Neural crest cell (in vitro differentiated cells): ENCODE data around the gene EIF2B5. TPM values are rescaled to one million over a fixed set of nuclear protein-coding genes. Genes with fewer than 3 reads are reported as not detected.
A peak's percentile ranks its signal among the peaks of the same experiment; 100 is the strongest.

Source experiments
- DNase-seq: peaks from one replicate; pipeline ENCODE4 v3.0.0; 2021; ENCODE audit warnings: low read depth, mixed read lengths, low spot score
- H3K27ac Mint-ChIP-seq: one replicate; pipeline ENCODE4 v1.8.0; 2021; ENCODE audit warnings: mild to moderate bottlenecking, mixed read lengths; ENCODE audit not compliant: unreplicated experiment
- H3K27me3 Mint-ChIP-seq: 2 replicates; pipeline ENCODE4 v1.8.0; 2021; ENCODE audit warnings: low read depth, mild to moderate bottlenecking, mixed read lengths
- H3K36me3 Mint-ChIP-seq: 2 replicates; pipeline ENCODE4 v1.8.0; 2021; ENCODE audit warnings: low read depth, mild to moderate bottlenecking, mixed read lengths
- H3K4me1 Mint-ChIP-seq: 2 replicates; pipeline ENCODE4 v1.8.0; 2021; ENCODE audit warnings: mixed read lengths
- H3K4me3 Mint-ChIP-seq: one replicate; pipeline ENCODE4 v1.8.0; 2021; ENCODE audit warnings: mild to moderate bottlenecking, mixed read lengths
- H3K9me3 Mint-ChIP-seq: 2 replicates; pipeline ENCODE4 v1.8.0; 2021; ENCODE audit warnings: mixed read lengths
- total RNA-seq: library from RNA; stranded (reverse); gene quantifications from 2 replicates; pipeline ENCODE4 v1.2.1, GENCODE V29; 2021
- TF ChIP-seq, protein P1 (sequence below): fragments of 200-600 bp; sonication (generic); conservative IDR thresholded peaks from 2 replicates; pipeline ENCODE4 v1.5.0; 2021; ENCODE audit warnings: antibody characterized with exemption, mild to moderate bottlenecking

Gene EIF2B5
- total RNA-seq, 1 donor from 2014 or later, result 57.7 TPM

DNA sequence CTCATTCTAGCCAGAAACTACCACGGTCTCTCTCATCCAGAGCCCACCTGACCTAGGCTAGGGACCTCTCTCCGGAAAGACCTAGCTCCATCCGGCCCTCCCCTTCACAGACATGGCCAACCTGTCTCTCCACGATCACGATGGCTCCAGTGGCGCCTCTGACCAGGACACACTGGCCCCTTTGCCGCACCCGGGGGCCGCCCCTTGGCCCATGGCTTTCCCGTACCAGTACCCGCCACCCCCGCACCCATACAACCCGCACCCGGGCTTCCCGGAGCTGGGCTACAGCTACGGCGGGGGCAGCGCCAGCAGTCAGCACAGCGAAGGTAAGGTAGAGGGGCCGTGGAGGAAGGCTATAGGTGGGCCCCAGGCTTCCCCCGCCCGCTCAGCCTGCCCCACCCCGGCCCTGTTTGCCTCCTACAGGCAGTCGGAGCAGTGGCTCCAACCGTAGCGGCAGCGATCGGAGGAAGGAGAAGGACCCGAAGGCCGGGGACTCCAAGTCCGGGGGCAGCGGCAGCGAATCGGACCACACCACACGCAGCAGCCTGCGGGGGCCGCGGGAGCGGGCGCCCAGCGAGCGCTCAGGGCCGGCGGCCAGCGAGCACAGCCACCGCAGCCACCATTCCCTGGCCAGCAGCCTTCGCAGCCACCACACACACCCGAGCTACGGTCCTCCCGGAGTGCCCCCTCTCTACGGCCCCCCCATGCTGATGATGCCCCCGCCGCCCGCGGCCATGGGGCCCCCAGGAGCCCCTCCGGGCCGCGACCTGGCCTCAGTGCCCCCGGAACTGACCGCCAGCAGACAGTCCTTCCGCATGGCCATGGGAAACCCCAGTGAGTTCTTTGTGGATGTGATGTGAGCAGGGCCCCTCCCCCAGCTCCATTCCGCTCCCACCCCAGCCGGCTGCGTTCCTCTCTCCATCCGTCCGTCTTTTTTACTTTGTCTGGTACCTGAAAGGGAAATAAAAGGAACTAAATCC is 35.0 kb downstream of the EIF2B5 start:
- Mint-ChIP-seq H3K36me3 (peaks cover 17% of the 10 kb centered on the region), H3K4me1 (peaks cover 7% of the 10 kb centered on the region), H3K27me3 (no peaks in the 10 kb centered on the region), H3K27ac (no peak overlapping the region), H3K4me3 (no peak overlapping the region), H3K9me3 (no peaks in the 10 kb centered on the region)
- TF ChIP-seq, protein P1, sequence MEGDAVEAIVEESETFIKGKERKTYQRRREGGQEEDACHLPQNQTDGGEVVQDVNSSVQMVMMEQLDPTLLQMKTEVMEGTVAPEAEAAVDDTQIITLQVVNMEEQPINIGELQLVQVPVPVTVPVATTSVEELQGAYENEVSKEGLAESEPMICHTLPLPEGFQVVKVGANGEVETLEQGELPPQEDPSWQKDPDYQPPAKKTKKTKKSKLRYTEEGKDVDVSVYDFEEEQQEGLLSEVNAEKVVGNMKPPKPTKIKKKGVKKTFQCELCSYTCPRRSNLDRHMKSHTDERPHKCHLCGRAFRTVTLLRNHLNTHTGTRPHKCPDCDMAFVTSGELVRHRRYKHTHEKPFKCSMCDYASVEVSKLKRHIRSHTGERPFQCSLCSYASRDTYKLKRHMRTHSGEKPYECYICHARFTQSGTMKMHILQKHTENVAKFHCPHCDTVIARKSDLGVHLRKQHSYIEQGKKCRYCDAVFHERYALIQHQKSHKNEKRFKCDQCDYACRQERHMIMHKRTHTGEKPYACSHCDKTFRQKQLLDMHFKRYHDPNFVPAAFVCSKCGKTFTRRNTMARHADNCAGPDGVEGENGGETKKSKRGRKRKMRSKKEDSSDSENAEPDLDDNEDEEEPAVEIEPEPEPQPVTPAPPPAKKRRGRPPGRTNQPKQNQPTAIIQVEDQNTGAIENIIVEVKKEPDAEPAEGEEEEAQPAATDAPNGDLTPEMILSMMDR, result no peak
- DNase-seq, result no peak

DNA sequence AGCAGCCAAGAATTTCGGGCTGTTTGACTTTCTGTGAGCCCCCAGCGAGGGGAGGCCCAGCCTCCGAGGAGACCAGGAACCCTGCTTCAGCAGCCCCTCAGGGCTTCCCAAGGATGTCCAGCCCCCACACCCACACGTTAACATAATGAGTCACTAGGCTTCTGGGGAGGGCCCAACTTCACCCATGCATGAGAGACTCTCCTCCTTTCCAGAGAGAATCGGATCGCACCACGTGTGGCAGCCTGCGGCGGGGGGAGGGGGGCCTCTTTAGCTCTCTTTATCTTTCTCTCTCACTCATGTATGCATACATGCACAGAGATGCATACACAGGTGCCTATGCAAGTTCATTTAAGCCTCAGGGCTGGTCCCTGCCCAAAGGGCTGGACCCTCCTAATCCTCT is 36.4 kb downstream of the EIF2B5 start:
- DNase-seq, result no peak

DNA sequence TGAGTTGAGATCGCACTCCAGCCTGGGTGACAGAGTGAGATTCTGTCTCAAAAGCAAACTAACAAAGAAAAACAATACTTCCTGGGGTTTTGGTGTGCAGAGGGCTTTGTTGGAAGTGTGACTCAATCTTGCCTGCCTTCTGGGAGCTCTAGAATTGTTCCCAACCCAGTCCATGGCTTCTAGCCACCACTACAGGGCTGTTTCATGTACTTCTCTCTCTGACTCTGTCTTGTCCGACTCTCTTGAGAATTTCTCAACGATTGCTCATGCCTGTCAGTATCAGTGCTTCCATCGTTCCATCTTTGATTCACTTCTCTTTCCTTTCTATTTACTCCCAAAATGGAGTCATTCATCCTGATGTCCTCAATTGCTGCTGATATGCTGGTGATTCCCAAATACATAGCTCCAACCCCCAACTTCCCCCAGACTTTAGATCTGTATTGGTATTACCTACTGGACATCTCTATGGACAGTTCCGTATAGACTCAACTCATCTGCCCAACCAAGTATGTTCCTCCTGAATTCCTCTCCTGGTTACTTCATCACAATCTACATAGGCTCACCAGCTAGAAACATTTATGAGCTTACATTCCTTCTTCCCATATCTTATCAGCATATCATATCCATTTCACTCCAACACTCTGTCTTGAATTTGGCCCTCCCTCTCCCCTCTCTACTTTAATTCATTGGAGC is 37.7 kb downstream of the EIF2B5 start:
- Mint-ChIP-seq H3K4me1 (peaks cover 30% of the 10 kb centered on the region), H3K27me3 (no peaks in the 10 kb centered on the region), H3K27ac (no peak overlapping the region), H3K4me3 (peak overlapping the region; percentile 6), H3K36me3 (peaks cover 14% of the 10 kb centered on the region), H3K9me3 (no peaks in the 10 kb centered on the region)
- no peak for DNase-seq
- TF ChIP-seq, protein P1, result no peak

More for the DNA sequence above, 36.4 kb downstream of the EIF2B5 start:
- Mint-ChIP-seq H3K36me3 (peaks cover 14% of the 10 kb centered on the region), H3K27ac (no peak overlapping the region), H3K9me3 (no peaks in the 10 kb centered on the region), H3K4me1 (peaks cover 21% of the 10 kb centered on the region), H3K27me3 (no peaks in the 10 kb centered on the region), H3K4me3 (peak overlapping the region; percentile 41)
- TF ChIP-seq, protein P1, result no peak

DNA sequence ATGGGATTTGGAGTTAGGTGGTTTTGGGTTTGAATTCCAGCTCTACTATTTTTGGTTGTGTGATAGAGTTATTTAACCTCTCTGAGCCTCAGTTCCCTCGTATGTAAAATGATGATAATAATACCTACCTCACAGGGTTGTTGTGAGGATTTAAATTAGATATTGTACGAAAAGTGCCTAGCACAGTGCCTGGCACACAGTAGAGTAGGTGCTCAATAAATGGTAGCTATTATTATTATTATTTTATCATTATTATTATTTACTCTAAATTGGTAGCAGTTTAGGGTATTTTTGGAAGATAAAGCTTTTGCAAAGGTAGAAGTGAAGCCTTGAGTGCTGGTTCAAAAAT is 38.2 kb downstream of the EIF2B5 start:
- TF ChIP-seq, protein P1, result no peak
- no peak for DNase-seq
- Mint-ChIP-seq H3K27me3 (no peaks in the 10 kb centered on the region), H3K36me3 (peaks cover 14% of the 10 kb centered on the region), H3K4me1 (peaks cover 34% of the 10 kb centered on the region), H3K9me3 (no peaks in the 10 kb centered on the region), H3K4me3 (peak overlapping the region; percentile 61), H3K27ac (no peak overlapping the region)

DNA sequence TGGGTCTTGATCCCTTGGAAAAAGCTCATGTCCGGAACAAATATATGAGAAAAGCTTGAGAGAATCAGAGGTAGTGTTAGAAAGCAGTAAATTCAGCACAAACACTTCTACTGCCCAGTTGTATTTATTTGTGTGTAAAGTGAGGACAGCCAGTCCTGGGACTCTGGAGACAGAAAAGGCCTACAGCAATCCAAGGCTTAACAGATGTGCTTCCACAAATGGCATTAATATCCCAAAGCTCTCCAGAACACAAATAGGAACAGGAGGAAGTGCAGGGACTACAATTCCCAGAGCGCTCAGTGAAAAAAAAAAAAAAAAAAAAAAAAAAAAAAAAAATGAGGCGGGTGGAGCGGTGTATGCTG is 39.1 kb downstream of the EIF2B5 start:
- TF ChIP-seq, protein P1, result no peak
- peaks cover 14% of the 10 kb centered on the region for H3K36me3 Mint-ChIP-seq
- H3K27ac Mint-ChIP-seq, result no peak overlapping the region
- H3K4me3 Mint-ChIP-seq, result peak overlapping the region; percentile 98
- H3K4me1 Mint-ChIP-seq, result peaks cover 34% of the 10 kb centered on the region
- H3K27me3 Mint-ChIP-seq, result no peaks in the 10 kb centered on the region
- H3K9me3 Mint-ChIP-seq, result no peaks in the 10 kb centered on the region
- no peak for DNase-seq
